ENCODE measurements around the gene MKI67. TPM values are rescaled to one million over a fixed set of nuclear protein-coding genes. Genes with fewer than 3 reads are reported as not detected.

MKI67 gene
- total and polyA plus RNA-seq, 10 donors, result 0.61 to 21.6 (median 7.6) TPM

DNA sequence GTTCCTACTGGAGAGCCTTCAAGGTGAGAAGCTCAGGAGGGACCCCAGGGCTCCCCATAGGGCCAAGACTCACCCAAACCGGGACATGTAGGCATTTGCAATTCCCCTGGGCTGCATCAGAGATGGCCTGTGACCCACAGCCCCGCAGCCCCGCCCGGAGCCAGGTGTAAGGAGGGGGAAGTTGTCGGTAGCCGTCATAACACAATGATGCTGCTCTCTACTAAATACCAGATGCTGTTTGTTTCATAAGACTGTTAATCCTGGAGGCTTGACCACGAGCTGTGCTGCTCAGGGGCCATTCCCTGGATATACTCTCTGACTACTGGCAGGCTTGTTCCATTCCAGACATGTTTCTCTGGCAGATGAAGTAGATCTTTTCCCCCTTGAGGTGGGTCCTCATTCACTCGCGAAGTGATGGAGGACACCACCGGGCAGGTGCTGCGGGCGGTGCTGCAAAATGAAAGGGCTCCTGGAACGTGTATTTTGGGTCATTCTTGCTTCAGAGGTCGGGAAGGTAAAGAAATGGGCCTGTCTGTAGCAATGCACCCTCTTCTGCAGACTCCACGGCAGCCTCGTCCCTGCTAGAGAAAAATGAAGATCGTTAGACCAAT is 61.1 kb downstream of the MKI67 start:
- WGBS, 5 donors, result 50 to 68% (median 55%) methylated on average over 8 to 17 of the region's 17 CpGs
- Histone ChIP-seq H3K4me1 (peaks cover 41 to 92% (median 63%) of the 10 kb centered on the region in 6 donors), H3K27me3 (replicated peaks in 1 of 7) (no peaks in the 10 kb centered on the region), H3K9me3 (no peaks in the 10 kb centered on the region), H3K36me3 (peaks cover 4 to 77% (median 51%) of the 10 kb centered on the region in 6 donors), H3K27ac (peak overlapping the region; percentile 86 to 95 (median 91)), H3K4me3 (peak overlapping the region in 4 of 8 donors; percentile 5 to 64 (median 32))
- intact Hi-C loops (cut with DNase I; ENCODE audit: low total_unique reads), result loop anchor here (5.0 kb wide), 1 partner anchor 158 kb away; the partner anchor contains the start of gene PTPRE
- peak; percentile 93 for DNase-seq
- peak in 2 of 3 donors; percentile 62 to 67 for TF ChIP-seq POLR2AphosphoS5 (IDR thresholded peaks at IDR 0.05)
- TF ChIP-seq, protein P1, sequence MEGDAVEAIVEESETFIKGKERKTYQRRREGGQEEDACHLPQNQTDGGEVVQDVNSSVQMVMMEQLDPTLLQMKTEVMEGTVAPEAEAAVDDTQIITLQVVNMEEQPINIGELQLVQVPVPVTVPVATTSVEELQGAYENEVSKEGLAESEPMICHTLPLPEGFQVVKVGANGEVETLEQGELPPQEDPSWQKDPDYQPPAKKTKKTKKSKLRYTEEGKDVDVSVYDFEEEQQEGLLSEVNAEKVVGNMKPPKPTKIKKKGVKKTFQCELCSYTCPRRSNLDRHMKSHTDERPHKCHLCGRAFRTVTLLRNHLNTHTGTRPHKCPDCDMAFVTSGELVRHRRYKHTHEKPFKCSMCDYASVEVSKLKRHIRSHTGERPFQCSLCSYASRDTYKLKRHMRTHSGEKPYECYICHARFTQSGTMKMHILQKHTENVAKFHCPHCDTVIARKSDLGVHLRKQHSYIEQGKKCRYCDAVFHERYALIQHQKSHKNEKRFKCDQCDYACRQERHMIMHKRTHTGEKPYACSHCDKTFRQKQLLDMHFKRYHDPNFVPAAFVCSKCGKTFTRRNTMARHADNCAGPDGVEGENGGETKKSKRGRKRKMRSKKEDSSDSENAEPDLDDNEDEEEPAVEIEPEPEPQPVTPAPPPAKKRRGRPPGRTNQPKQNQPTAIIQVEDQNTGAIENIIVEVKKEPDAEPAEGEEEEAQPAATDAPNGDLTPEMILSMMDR (IDR thresholded peaks at IDR 0.05 in 8 of 11, conservative IDR thresholded peaks at IDR 0.05 in 3 of 11), result no peak

DNA sequence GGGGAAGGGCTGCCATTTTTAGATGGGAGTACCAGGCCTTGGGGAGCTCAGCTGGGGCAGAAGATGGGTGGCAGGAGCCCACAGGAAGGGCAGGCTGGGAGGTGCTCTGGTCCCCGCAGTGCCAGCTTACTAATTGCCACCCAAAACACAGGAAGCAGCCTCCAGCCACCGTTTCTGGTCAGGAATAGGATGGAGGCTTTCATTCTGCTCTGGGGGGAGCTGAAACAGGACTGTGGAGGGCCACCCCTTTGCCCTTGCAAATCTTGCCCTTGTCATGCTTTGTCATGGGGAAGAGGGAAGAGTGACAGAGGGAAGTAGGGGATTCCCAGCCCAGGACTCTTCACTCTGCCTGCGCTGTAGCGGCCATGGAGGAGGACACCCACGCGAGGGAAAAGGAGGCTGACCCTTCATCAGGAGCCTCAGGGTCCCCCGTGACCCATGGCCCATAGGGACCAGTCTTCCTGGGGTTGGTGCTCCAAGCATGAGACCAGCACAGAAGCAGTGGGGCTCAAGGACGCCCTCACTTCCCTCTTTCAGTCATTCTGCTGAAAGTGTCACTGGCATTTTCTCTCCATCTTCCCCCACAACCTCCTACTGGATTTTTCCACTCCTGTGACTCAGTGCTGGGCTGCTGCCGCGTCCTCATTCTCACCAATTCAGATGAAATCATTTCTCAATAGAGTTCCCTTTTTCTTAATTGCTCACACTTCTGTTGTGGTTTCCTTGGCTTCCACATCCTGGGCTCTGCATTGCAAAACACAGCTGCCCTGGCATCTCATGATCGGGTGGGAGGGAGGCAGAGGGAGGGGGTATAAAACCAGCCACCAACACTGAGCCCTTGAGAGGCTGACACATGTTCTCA is 61.9 kb downstream of the MKI67 start:
- Histone ChIP-seq H3K4me1 (peaks cover 44 to 93% (median 64%) of the 10 kb centered on the region in 6 donors), H3K9me3 (no peaks in the 10 kb centered on the region), H3K27ac (peak overlapping the region; percentile 86 to 95 (median 91)), H3K27me3 (replicated peaks in 1 of 7) (no peaks in the 10 kb centered on the region), H3K36me3 (peaks cover 4 to 77% (median 45%) of the 10 kb centered on the region in 6 donors), H3K4me3 (peak overlapping the region in 5 of 8 donors; percentile 10 to 64 (median 32))
- TF ChIP-seq, protein P1 (IDR thresholded peaks at IDR 0.05 in 8 of 11, conservative IDR thresholded peaks at IDR 0.05 in 3 of 11), result peak in 1 of 11 experiments; percentile 18
- peak in 2 of 3 donors; percentile 46 to 89 for TF ChIP-seq POLR2AphosphoS5 (IDR thresholded peaks at IDR 0.05)
- no peak for TF ChIP-seq POLR2A (IDR thresholded peaks at IDR 0.05)
- 7 to 20% (median 16%) methylated on average over 11 of the region's 11 CpGs for WGBS, 5 donors
- intact Hi-C loops (cut with DNase I; ENCODE audit: low total_unique reads), result no loop called here
- peak; percentile 88 for DNase-seq

DNA sequence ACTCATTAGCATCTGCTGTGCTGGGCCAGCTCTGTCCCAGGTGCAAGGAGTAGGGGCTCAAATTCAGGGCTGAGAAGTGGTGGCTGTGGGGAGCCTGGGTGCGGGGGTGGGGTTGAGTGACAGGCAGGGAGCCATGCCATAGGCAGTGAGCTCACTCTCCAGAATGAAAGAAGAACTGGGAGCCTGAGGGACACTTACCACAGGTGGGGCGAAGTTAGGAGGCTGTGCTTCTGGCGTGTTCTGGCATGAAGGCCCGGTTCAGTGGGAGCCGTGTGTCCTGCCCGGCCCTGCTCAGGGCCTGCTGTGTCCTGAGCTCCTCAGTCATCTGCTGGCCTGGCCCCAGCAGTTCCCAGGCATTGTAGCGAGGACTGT is 62.5 kb downstream of the MKI67 start:
- intact Hi-C loops (cut with DNase I; ENCODE audit: low total_unique reads), result no loop called here
- Histone ChIP-seq H3K4me3 (peak overlapping the region in 5 of 8 donors; percentile 4 to 64 (median 32)), H3K36me3 (peaks cover 4 to 77% (median 42%) of the 10 kb centered on the region in 6 donors), H3K27me3 (replicated peaks in 1 of 7) (no peaks in the 10 kb centered on the region), H3K27ac (peak overlapping the region; percentile 86 to 95 (median 91)), H3K4me1 (peaks cover 48 to 93% (median 64%) of the 10 kb centered on the region in 6 donors), H3K9me3 (no peaks in the 10 kb centered on the region)
- WGBS, 5 donors, result 51 to 74% (median 60%) methylated on average over 4 to 7 of the region's 7 CpGs
- DNase-seq, result peak; percentile 84
- TF ChIP-seq POLR2AphosphoS5 (IDR thresholded peaks at IDR 0.05), result peak in 1 of 3 donors; percentile 13
- no peak for TF ChIP-seq POLR2A (IDR thresholded peaks at IDR 0.05)

DNA sequence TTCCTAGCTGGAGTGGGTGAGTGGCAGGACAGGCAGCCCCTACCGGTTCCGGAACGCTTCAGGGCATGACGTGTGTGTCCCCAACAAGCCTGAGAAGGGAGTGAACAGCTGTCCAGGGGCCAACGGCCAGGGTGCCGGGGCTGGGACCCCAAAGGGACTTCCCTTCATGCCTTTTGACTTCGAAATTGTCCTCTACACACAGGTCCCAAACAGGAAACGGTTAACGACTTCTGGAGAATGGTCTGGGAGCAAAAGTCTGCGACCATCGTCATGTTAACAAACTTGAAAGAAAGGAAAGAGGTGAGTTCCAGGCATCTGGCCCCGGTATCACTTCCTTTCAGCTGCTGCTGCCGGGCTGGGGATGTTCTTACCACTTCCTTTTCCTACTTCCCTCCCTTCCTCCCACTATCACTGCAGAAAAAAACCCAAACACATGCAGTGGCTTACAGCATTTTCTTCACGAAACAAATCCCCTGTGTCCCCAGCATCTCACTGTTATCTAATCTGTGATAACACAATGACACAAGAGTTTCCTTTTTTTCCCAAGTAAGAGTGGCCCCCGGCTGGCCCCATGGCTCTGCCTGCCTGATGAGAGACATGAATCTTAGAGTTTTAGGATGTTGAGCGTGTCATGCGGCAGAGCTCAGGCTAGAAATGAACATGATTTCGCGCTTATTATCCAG is 63.2 kb downstream of the MKI67 start:
- Histone ChIP-seq H3K4me1 (peaks cover 48 to 93% (median 68%) of the 10 kb centered on the region in 6 donors), H3K4me3 (peak overlapping the region in 6 of 8 donors; percentile 4 to 64 (median 30)), H3K27ac (peak overlapping the region; percentile 86 to 95 (median 91))

More for the DNA sequence above, 63.2 kb downstream of the MKI67 start:
- peak; percentile 90 for DNase-seq
- Histone ChIP-seq H3K36me3 (peaks cover 4 to 77% (median 40%) of the 10 kb centered on the region in 6 donors), H3K27me3 (replicated peaks in 1 of 7) (no peaks in the 10 kb centered on the region), H3K9me3 (no peaks in the 10 kb centered on the region)
- TF ChIP-seq POLR2AphosphoS5 (IDR thresholded peaks at IDR 0.05), result peak; percentile 51 to 92 (median 64)
- TF ChIP-seq, protein P1 (IDR thresholded peaks at IDR 0.05 in 8 of 11, conservative IDR thresholded peaks at IDR 0.05 in 3 of 11), result no peak
- 10 to 17% (median 14%) methylated on average over 18 to 19 of the region's 19 CpGs for WGBS, 5 donors
- intact Hi-C loops (cut with DNase I; ENCODE audit: low total_unique reads), result no loop called here

Data from spleen (tissue), 11 donors.